Ovary (tissue), 9 donors: ENCODE measurements around the gene BRAF. TPM values are rescaled to one million over a fixed set of nuclear protein-coding genes. Genes with fewer than 3 reads are reported as not detected.

Experiments used
- DNase-seq, 5 donors: peaks; one replicate each; pipeline ENCODE4 v3.0.0-alpha.2; 2019 to 2020
- H3K27ac ChIP-seq, 2 donors: fragments of 200-600 bp; one replicate each; pipeline versions ENCODE4 v1.5.1 to v1.8.0; 2019 to 2022
- H3K27me3 ChIP-seq: fragments of 200-600 bp; one replicate; pipeline ENCODE4 v1.8.0; 2022
- H3K36me3 ChIP-seq: fragments of 200-600 bp; sonication (generic); one replicate; pipeline ENCODE4 v1.5.1; 2019
- H3K4me1 ChIP-seq: one replicate; pipeline ENCODE4 v1.8.1; 2013; ENCODE audit warnings: mild to moderate bottlenecking, moderate library complexity; ENCODE audit not compliant: insufficient read depth
- H3K4me3 ChIP-seq: fragments of 200-600 bp; sonication (generic); one replicate; pipeline ENCODE4 v1.5.1; 2017
- H3K9me3 ChIP-seq, 2 donors: fragments of 200-600 bp in 1 of 2; sonication (generic) in 1 of 2; one replicate each; pipeline versions ENCODE4 v1.5.1 to v1.8.1; 2013 to 2019; ENCODE audit warnings: mild to moderate bottlenecking in 1 of 2, moderate library complexity in 1 of 2
- CTCF ChIP-seq, 3 donors: fragments of 450-650 bp in 2 of 3; fragments of 200-600 bp in 1 of 3; IDR thresholded peaks; one replicate each; pipeline versions ENCODE4 v1.5.1 to v1.8.0; 2016 to 2022; ENCODE audit warnings: antibody characterized with exemption in 3 of 3, mild to moderate bottlenecking in 1 of 3
- EP300 ChIP-seq: sonication (generic); formaldehyde crosslinking; IDR thresholded peaks from one replicate; pipeline ENCODE4 v1.6.1; 2017; ENCODE audit warnings: antibody characterized with exemption
- POLR2A ChIP-seq: fragments of 450-650 bp; IDR thresholded peaks from one replicate; pipeline ENCODE4 v1.6.1; 2017; ENCODE audit warnings: antibody characterized with exemption, mild to moderate bottlenecking, moderate library complexity
- WGBS, 3 donors: extraction: QIAGEN DNeasy Blood & Tissue Kit in 1 of 3; methylation state at CpG; one replicate each; pipeline versions ENCODE4 v1.1.5 to v1.1.7; 2013 to 2017; 5-methylcytosine and 5-hydroxymethylcytosine counted together
- intact Hi-C, 4 donors: fragments of 100-400 bp; cut with DNase I; formaldehyde crosslinking; loops; one replicate each; pipeline versions ENCODE4 v1.11.0 to v1.15.1; 2022 to 2023
- polyA plus RNA-seq, 2 donors: library from polyadenylated mRNA; stranded (reverse); fragments of 200-250 nt in 1 of 2; fragments of 350-450 nt in 1 of 2; fragmentation: Illumina TruSeq in 1 of 2; extraction: RNeasy Lipid Tissue Mini Kit (QIAGEN cat#74804) in 1 of 2; gene quantifications; one replicate each; pipeline ENCODE4 v1.2.3, GENCODE V29; 2013 to 2014
- total RNA-seq, 7 donors: library from RNA; depleted of rRNA in 2 of 7; stranded (reverse); fragments of >200 nt in 2 of 7; fragmentation: NEBNext Ultra II Directional in 3 of 7; extraction: Animal tissue kit (Norgen Biotek cat#: 25700) in 3 of 7; gene quantifications; one replicate each; pipeline versions ENCODE4 v1.1.0 to v1.2.4, GENCODE V29; 2016 to 2023
- donor health status: DM: no; HTN: no; CAD: no; lungs with moderate emphysema.
- donor health status: DM: no; HTN: no; CAD: no.
- donor health status: Bipolar disorder and iron deficiency.
- donor health status: DM: yes; HTN: yes; CAD: no.
- donor health status: DM: no; HTN: no; CAD: no.
- donor health status: DM: yes; HTN: yes; CAD: no.

BRAF gene
- total and polyA plus RNA-seq, 9 donors: 8.3 to 52.0 (median 41.2) TPM

DNA sequence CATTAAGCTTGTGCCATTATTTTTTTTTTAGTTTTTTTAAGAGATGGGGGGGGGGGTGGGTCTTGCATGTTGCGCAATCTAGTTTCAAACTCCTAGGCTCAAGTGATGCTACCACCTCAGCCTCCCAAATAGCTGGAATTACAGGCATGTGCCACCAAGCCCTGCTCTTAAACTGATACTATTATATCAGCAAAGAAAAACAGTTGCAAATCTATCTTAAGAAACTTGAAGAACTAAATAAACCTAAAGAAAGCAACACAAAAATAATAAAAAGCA, 47.5 kb downstream of the BRAF start:
- H3K36me3 ChIP-seq: no peaks in the 10 kb centered on the region
- 100% methylated on average over 1 of the region's 1 CpG for WGBS, 3 donors

GRCh38 chr7:140876519-140877248, 48.0 kb downstream of the BRAF start:
- H3K27me3 ChIP-seq: no peaks in the 10 kb centered on the region
- intact Hi-C loops: no loop called here
- TF ChIP-seq POLR2A: no peak
- no peak for TF ChIP-seq EP300
- no peak overlapping the region for H3K27ac ChIP-seq
- H3K36me3 ChIP-seq: no peaks in the 10 kb centered on the region
- no peak overlapping the region for H3K4me3 ChIP-seq
- WGBS, 3 donors: 45 to 51% (median 46%) methylated on average over 2 of the region's 2 CpGs
- DNase-seq: no peak
- no peaks in the 10 kb centered on the region for H3K9me3 ChIP-seq
- peaks cover 4% of the 10 kb centered on the region for H3K4me1 ChIP-seq

More for the DNA sequence above, 47.5 kb downstream of the BRAF start:
- DNase-seq: no peak
- no peak overlapping the region for H3K27ac ChIP-seq
- no peak overlapping the region for H3K4me3 ChIP-seq
- intact Hi-C loops: no loop called here
- H3K27me3 ChIP-seq: no peaks in the 10 kb centered on the region
- peaks cover 4% of the 10 kb centered on the region for H3K4me1 ChIP-seq
- TF ChIP-seq EP300: no peak
- TF ChIP-seq CTCF (IDR thresholded peaks at IDR 0.05): no peak
- no peak for TF ChIP-seq POLR2A
- H3K9me3 ChIP-seq: no peaks in the 10 kb centered on the region

DNA sequence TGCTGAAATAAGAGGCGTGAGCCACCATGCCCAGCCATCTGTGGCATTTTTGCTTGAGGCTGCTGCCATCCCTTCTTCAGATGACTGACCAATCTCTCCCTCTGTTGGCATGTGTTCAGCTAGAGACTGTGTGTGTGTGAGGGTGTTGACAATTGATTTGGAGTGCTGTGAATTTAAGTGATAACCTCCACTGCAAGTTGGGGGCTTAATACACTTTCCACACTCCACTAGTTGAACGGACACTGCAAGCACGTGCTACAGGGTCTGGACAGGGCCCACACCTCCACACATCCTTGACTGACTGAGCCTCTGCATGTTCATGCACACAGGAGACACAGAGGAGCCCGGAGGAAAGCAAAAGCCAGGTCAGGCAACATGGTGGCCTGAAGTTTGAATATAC, 51.3 kb downstream of the BRAF start:
- Histone ChIP-seq H3K4me1 (peaks cover 3% of the 10 kb centered on the region), H3K27me3 (no peaks in the 10 kb centered on the region), H3K27ac (no peak overlapping the region), H3K4me3 (no peak overlapping the region), H3K36me3 (no peaks in the 10 kb centered on the region), H3K9me3 (no peaks in the 10 kb centered on the region)
- intact Hi-C loops: no loop called here
- no peak for DNase-seq
- WGBS, 3 donors: 78 to 85% (median 79%) methylated on average over 4 of the region's 4 CpGs
- TF ChIP-seq EP300 (no peak), CTCF (IDR thresholded peaks at IDR 0.05) (no peak), POLR2A (no peak)

DNA sequence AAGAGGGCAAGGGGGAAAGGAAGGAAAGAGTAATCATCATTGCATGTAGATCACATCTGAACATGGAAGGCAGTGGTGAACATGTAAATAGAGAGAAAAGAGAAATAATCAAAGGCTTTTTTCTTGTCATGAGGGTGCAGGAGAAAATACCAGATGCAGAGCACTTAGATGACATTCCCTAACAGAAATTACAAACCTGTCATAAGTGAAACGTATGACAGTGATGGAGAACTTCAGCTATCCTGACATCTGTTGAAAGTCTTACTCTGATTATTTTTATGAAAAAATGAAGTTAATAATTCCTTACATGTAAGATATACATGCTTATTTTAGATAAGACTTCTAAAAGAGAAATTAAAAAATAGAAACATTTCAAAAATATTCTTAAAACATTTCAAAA, 54.7 kb downstream of the BRAF start:
- Histone ChIP-seq H3K27ac (no peak overlapping the region), H3K27me3 (no peaks in the 10 kb centered on the region), H3K36me3 (no peaks in the 10 kb centered on the region), H3K4me3 (no peak overlapping the region), H3K9me3 (no peaks in the 10 kb centered on the region), H3K4me1 (peaks cover 3% of the 10 kb centered on the region)
- intact Hi-C loops: no loop called here
- no peak for TF ChIP-seq POLR2A
- TF ChIP-seq EP300: no peak
- no peak for TF ChIP-seq CTCF (IDR thresholded peaks at IDR 0.05)
- 89 to 92% (median 90%) methylated on average over 1 of the region's 1 CpG for WGBS, 3 donors
- DNase-seq: no peak

DNA sequence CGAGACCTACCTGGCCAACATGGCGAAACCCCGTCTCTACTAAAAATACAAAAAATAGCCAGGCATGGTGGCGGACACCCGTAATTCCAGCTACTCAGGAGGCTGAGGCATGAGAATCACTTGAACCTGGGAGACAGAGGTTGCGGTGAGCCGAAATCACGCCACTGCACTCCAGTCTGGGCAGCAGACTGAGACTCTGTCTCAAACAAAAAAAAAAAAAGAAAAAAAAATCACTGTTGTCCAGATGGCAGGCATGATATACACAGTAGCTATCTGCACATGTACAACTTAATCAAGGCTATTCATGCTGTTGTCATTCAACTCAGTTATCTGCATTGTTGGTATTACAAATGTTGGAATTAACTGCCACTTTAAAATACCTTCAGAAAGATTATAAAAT, 55.3 kb downstream of the BRAF start:
- Histone ChIP-seq H3K27me3 (no peaks in the 10 kb centered on the region), H3K4me3 (no peak overlapping the region), H3K4me1 (peaks cover 3% of the 10 kb centered on the region), H3K36me3 (no peaks in the 10 kb centered on the region), H3K27ac (no peak overlapping the region), H3K9me3 (no peaks in the 10 kb centered on the region)
- no peak for DNase-seq
- TF ChIP-seq POLR2A (no peak), CTCF (IDR thresholded peaks at IDR 0.05) (no peak), EP300 (no peak)
- intact Hi-C loops: no loop called here
- WGBS, 3 donors: 97 to 99% (median 97%) methylated on average over 8 of the region's 8 CpGs
